ENCODE data around the gene ADGRA1.

ADGRA1 gene

DNA sequence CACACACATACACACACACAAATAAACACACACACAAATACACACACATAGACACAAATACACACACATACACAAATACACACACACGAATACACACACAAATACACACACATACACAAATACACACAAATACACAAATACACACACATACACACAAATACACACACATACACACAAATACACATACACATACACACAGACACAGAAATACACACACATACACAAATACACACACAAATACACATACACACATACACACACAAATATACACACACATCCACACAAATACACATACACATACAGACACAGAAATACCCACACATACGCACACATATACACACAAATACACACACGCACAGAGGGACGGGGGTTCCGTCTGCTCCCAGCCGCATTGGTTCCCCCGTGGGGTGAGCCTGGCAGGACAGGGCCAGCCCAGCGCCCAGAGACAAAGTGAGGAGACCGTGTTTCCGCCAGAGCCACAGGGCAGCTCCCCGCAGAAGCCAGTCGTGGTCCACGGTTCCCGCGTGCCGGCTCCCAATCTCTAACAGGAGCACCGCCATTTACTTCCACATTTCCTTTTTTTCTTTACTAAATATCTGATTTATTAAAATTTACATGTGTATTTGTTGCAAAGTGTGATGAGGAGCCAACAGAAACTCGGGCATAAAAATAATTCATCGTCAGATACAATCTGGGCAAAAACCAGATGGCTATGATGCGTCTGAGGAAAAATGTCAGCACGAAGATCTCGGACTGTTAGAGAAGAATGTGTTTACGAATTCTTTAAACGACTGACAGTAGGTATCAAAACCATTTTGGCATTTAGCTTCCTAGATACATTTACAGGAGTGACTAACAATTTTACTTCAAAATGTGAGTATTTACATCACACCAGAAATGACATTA is 69.2 kb downstream of the ADGRA1 start:
- Histone ChIP-seq H2AFZ (ENCODE audit: low read depth, low read length) (no peak overlapping the region), H3K4me3 (ENCODE audit: low read depth in 1 of 2, low read length in 2 of 2) (no peak overlapping the region), H4K20me1 (ENCODE audit: insufficient read depth, low read length) (no peaks in the 10 kb centered on the region; the same call in 1 of the 2 replicates), H3K9me3 (ENCODE audit: insufficient read depth, low read length, severe bottlenecking) (no peaks in the 10 kb centered on the region), H3K79me2 (ENCODE audit: insufficient read depth, low read length) (no peaks in the 10 kb centered on the region), H3K27ac (ENCODE audit: low read length) (no peak overlapping the region), H3K4me2 (ENCODE audit: insufficient read depth, low read length) (no peak overlapping the region), H3K27me3 (ENCODE audit: insufficient read depth, low read length, poor library complexity) (no peaks in the 10 kb centered on the region), H3K9ac (ENCODE audit: low read depth, low read length) (no peak overlapping the region), H3K36me3 (ENCODE audit: insufficient read depth, low read length) (no peaks in the 10 kb centered on the region), H3K4me1 (ENCODE audit: insufficient read depth, low read length) (no peaks in the 10 kb centered on the region)
- DNase-seq (no peak), ATAC-seq (ENCODE audit: insufficient read depth, low read depth) (no peak)
- no peak for TF ChIP-seq EZH2 (IDR thresholded peaks at IDR 0.05; ENCODE audit: borderline replicate concordance, low read depth, low read length, severe bottlenecking)
- TF ChIP-seq, protein P1, sequence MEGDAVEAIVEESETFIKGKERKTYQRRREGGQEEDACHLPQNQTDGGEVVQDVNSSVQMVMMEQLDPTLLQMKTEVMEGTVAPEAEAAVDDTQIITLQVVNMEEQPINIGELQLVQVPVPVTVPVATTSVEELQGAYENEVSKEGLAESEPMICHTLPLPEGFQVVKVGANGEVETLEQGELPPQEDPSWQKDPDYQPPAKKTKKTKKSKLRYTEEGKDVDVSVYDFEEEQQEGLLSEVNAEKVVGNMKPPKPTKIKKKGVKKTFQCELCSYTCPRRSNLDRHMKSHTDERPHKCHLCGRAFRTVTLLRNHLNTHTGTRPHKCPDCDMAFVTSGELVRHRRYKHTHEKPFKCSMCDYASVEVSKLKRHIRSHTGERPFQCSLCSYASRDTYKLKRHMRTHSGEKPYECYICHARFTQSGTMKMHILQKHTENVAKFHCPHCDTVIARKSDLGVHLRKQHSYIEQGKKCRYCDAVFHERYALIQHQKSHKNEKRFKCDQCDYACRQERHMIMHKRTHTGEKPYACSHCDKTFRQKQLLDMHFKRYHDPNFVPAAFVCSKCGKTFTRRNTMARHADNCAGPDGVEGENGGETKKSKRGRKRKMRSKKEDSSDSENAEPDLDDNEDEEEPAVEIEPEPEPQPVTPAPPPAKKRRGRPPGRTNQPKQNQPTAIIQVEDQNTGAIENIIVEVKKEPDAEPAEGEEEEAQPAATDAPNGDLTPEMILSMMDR (IDR thresholded peaks at IDR 0.05; ENCODE audit: borderline replicate concordance, extremely low read depth, low read length, poor library complexity, severe bottlenecking): no peak

GRCh38 chr10:133157662-133158436 is 70.1 kb downstream of the ADGRA1 start:
- no peaks in the 10 kb centered on the region for H3K4me1 ChIP-seq (ENCODE audit: insufficient read depth, low read length)
- H3K9me3 ChIP-seq (ENCODE audit: insufficient read depth, low read length, severe bottlenecking): no peaks in the 10 kb centered on the region
- H3K27ac ChIP-seq (ENCODE audit: low read length): no peak overlapping the region
- H3K9ac ChIP-seq (ENCODE audit: low read depth, low read length): no peak overlapping the region
- ATAC-seq (ENCODE audit: insufficient read depth, low read depth): no peak
- no peak for TF ChIP-seq EZH2 (IDR thresholded peaks at IDR 0.05; ENCODE audit: borderline replicate concordance, low read depth, low read length, severe bottlenecking)
- TF ChIP-seq, protein P1 (IDR thresholded peaks at IDR 0.05; ENCODE audit: borderline replicate concordance, extremely low read depth, low read length, poor library complexity, severe bottlenecking): no peak
- H3K4me2 ChIP-seq (ENCODE audit: insufficient read depth, low read length): no peak overlapping the region
- H3K4me3 ChIP-seq (ENCODE audit: low read depth in 1 of 2, low read length in 2 of 2): no peak overlapping the region
- no peak for DNase-seq
- no peak overlapping the region for H2AFZ ChIP-seq (ENCODE audit: low read depth, low read length)
- H3K27me3 ChIP-seq (ENCODE audit: insufficient read depth, low read length, poor library complexity): no peaks in the 10 kb centered on the region
- H3K79me2 ChIP-seq (ENCODE audit: insufficient read depth, low read length): no peaks in the 10 kb centered on the region
- no peaks in the 10 kb centered on the region for H3K36me3 ChIP-seq (ENCODE audit: insufficient read depth, low read length)
- H4K20me1 ChIP-seq (ENCODE audit: insufficient read depth, low read length): no peaks in the 10 kb centered on the region; the same call in 1 of the 2 replicates

GRCh38 chr10:133158437-133158755 is 70.7 kb downstream of the ADGRA1 start:
- Histone ChIP-seq H3K4me2 (ENCODE audit: insufficient read depth, low read length) (no peak overlapping the region), H3K9me3 (ENCODE audit: insufficient read depth, low read length, severe bottlenecking) (no peaks in the 10 kb centered on the region), H3K9ac (ENCODE audit: low read depth, low read length) (no peak overlapping the region), H3K27ac (ENCODE audit: low read length) (no peak overlapping the region), H2AFZ (ENCODE audit: low read depth, low read length) (no peak overlapping the region), H3K4me3 (ENCODE audit: low read depth in 1 of 2, low read length in 2 of 2) (no peak overlapping the region), H3K27me3 (ENCODE audit: insufficient read depth, low read length, poor library complexity) (no peaks in the 10 kb centered on the region), H3K79me2 (ENCODE audit: insufficient read depth, low read length) (no peaks in the 10 kb centered on the region), H3K36me3 (ENCODE audit: insufficient read depth, low read length) (no peaks in the 10 kb centered on the region), H3K4me1 (ENCODE audit: insufficient read depth, low read length) (no peaks in the 10 kb centered on the region), H4K20me1 (ENCODE audit: insufficient read depth, low read length) (no peaks in the 10 kb centered on the region; the same call in 1 of the 2 replicates)
- no peak for ATAC-seq (ENCODE audit: insufficient read depth, low read depth)
- TF ChIP-seq EZH2 (IDR thresholded peaks at IDR 0.05; ENCODE audit: borderline replicate concordance, low read depth, low read length, severe bottlenecking): no peak
- TF ChIP-seq, protein P1 (IDR thresholded peaks at IDR 0.05; ENCODE audit: borderline replicate concordance, extremely low read depth, low read length, poor library complexity, severe bottlenecking): no peak
- DNase-seq: no peak

All from DND-41 (cell line).